Stomach (tissue), 9 donors: ENCODE results near the gene SLC4A7. TPM values are rescaled to one million over a fixed set of nuclear protein-coding genes. Genes with fewer than 3 reads are reported as not detected.

Experiments used
- DNase-seq, 2 donors: peaks; one replicate each; pipeline versions ENCODE4 v3.0.0 to v3.0.0-alpha.2; 2013 to 2019
- H3K27ac ChIP-seq, 5 donors: fragments of 200-600 bp in 4 of 5; sonication (generic) in 4 of 5; one replicate each; pipeline ENCODE4 v1.5.1; 2013 to 2019; ENCODE audit warnings: mild to moderate bottlenecking in 1 of 5, moderate library complexity in 1 of 5
- H3K27me3 ChIP-seq, 3 donors: fragments of 200-600 bp; sonication (generic); one replicate each; pipeline ENCODE4 v1.5.1; 2017 to 2019; ENCODE audit warnings: mixed run types in 1 of 3
- H3K36me3 ChIP-seq, 4 donors: fragments of 200-600 bp; sonication (generic); 1 replicate in 3 of 4; 2 replicates in 1 of 4; pipeline ENCODE4 v1.5.1; 2016 to 2019
- H3K4me1 ChIP-seq, 4 donors: fragments of 200-600 bp; sonication (generic); one replicate each; pipeline ENCODE4 v1.5.1; 2016 to 2019
- H3K4me3 ChIP-seq, 4 donors: fragments of 200-600 bp; sonication (generic) in 3 of 4; one replicate each; pipeline ENCODE4 v1.5.1; 2016 to 2019; ENCODE audit warnings: mild to moderate bottlenecking in 1 of 4
- H3K9me3 ChIP-seq, 4 donors: fragments of 200-600 bp; sonication (generic); one replicate each; pipeline ENCODE4 v1.5.1; 2016 to 2019
- CTCF ChIP-seq, 7 experiments: fragments of 450-650 bp in 4 of 7; fragments of 200-600 bp in 3 of 7; sonication (generic) in 3 of 7; IDR thresholded peaks; one replicate each; pipeline ENCODE4 v1.5.1; 2016 to 2019; ENCODE audit warnings: antibody characterized with exemption in 7 of 7, control low read depth in 2 of 7, mild to moderate bottlenecking in 1 of 7
- EP300 ChIP-seq: sonication (generic); formaldehyde crosslinking; IDR thresholded peaks from one replicate; pipeline ENCODE4 v1.6.1; 2017; ENCODE audit warnings: antibody characterized with exemption
- POLR2A ChIP-seq, 4 donors: fragments of 450-650 bp; IDR thresholded peaks; one replicate each; pipeline ENCODE4 v1.6.1; 2016; ENCODE audit warnings: antibody characterized with exemption in 4 of 4, control low read depth in 2 of 4, mild to moderate bottlenecking in 1 of 4, moderate library complexity in 1 of 4
- POLR2AphosphoS5 ChIP-seq, 3 donors: sonication (generic); formaldehyde crosslinking; IDR thresholded peaks; one replicate each; pipeline ENCODE4 v1.6.1; 2016; ENCODE audit warnings: antibody characterized with exemption in 3 of 3
- WGBS, 5 donors: extraction: QIAGEN DNeasy Blood & Tissue Kit in 3 of 5; methylation state at CpG; one replicate each; pipeline versions ENCODE4 v1.1.5 to v1.1.7; 2013 to 2018; 5-methylcytosine and 5-hydroxymethylcytosine counted together
- intact Hi-C: fragments of 100-400 bp; cut with DNase I; formaldehyde crosslinking; loops from one replicate; pipeline ENCODE4 v1.15.1; 2023; ENCODE audit warnings: low total_unique reads
- polyA plus RNA-seq, 3 donors: library from polyadenylated mRNA; stranded (reverse); fragments of 200-250 nt; gene quantifications; one replicate each; pipeline ENCODE4 v1.2.3, GENCODE V29; 2013
- total RNA-seq, 5 donors: library from RNA; depleted of rRNA; stranded (reverse); fragments of >200 nt; gene quantifications; one replicate each; pipeline versions ENCODE4 v1.1.0 to v1.2.3, GENCODE V29; 2014 to 2016
- donor health status: healthy with polysubstance abuse.
- donor health status: Bipolar disorder and iron deficiency.
- donor health status: healthy.

The SLC4A7 gene
- total and polyA plus RNA-seq, 8 donors = 1.6 to 212 (median 27.7) TPM

- TF ChIP-seq CTCF (IDR thresholded peaks at IDR 0.05) (no peak), POLR2A (IDR thresholded peaks at IDR 0.05) (no peak), EP300 (no peak), POLR2AphosphoS5 (IDR thresholded peaks at IDR 0.05) (no peak)
- peak in 1 of 2 donors; percentile 62 for DNase-seq
Measured at GRCh38 chr3:27345493-27345892, 138.7 kb downstream of the SLC4A7 start.

GRCh38 chr3:27345045-27345444 lies 139.1 kb downstream of the SLC4A7 start:
- DNase-seq = no peak
- 84 to 97% (median 93%) methylated on average over 2 of the region's 2 CpGs for WGBS, 5 donors
- Histone ChIP-seq H3K4me3 (no peak overlapping the region), H3K27ac (no peak overlapping the region), H3K36me3 (no peaks in the 10 kb centered on the region), H3K9me3 (peaks cover 0 to 1% (median 0%) of the 10 kb centered on the region in 4 donors), H3K27me3 (no peaks in the 10 kb centered on the region), H3K4me1 (no peaks in the 10 kb centered on the region)
- no peak for TF ChIP-seq EP300
- TF ChIP-seq POLR2A (IDR thresholded peaks at IDR 0.05) = no peak
- no peak for TF ChIP-seq POLR2AphosphoS5 (IDR thresholded peaks at IDR 0.05)
- TF ChIP-seq CTCF (IDR thresholded peaks at IDR 0.05) = no peak
- intact Hi-C loops = no loop called here

More at GRCh38 chr3:27345493-27345892, 138.7 kb downstream of the SLC4A7 start:
- H3K27me3 ChIP-seq = no peaks in the 10 kb centered on the region
- 36 to 61% (median 37%) methylated on average over 5 of the region's 5 CpGs for WGBS, 5 donors
- intact Hi-C loops = no loop called here
- no peaks in the 10 kb centered on the region for H3K9me3 ChIP-seq
- no peaks in the 10 kb centered on the region for H3K36me3 ChIP-seq
- no peak overlapping the region for H3K27ac ChIP-seq
- H3K4me3 ChIP-seq = no peak overlapping the region
- no peaks in the 10 kb centered on the region for H3K4me1 ChIP-seq

- TF ChIP-seq CTCF (IDR thresholded peaks at IDR 0.05) (no peak), POLR2A (IDR thresholded peaks at IDR 0.05) (no peak), POLR2AphosphoS5 (IDR thresholded peaks at IDR 0.05) (no peak), EP300 (no peak)
- H3K4me3 ChIP-seq = no peak overlapping the region
- H3K36me3 ChIP-seq = no peaks in the 10 kb centered on the region
- H3K27me3 ChIP-seq = no peaks in the 10 kb centered on the region
- no peaks in the 10 kb centered on the region for H3K4me1 ChIP-seq
- H3K9me3 ChIP-seq = peaks cover 0 to 3% (median 0%) of the 10 kb centered on the region in 4 donors
- DNase-seq = no peak
- WGBS, 5 donors = 94 to 98% (median 95%) methylated on average over 3 of the region's 3 CpGs
- no peak overlapping the region for H3K27ac ChIP-seq
- intact Hi-C loops = no loop called here
Measured at GRCh38 chr3:27344192-27344591, 140.0 kb downstream of the SLC4A7 start.

- Histone ChIP-seq H3K4me3 (no peak overlapping the region), H3K4me1 (no peaks in the 10 kb centered on the region), H3K27me3 (no peaks in the 10 kb centered on the region), H3K36me3 (no peaks in the 10 kb centered on the region), H3K9me3 (peaks cover 0 to 3% (median 0%) of the 10 kb centered on the region in 4 donors), H3K27ac (no peak overlapping the region)
- intact Hi-C loops = no loop called here
- TF ChIP-seq EP300 (no peak), POLR2AphosphoS5 (IDR thresholded peaks at IDR 0.05) (no peak), CTCF (IDR thresholded peaks at IDR 0.05) (no peak), POLR2A (IDR thresholded peaks at IDR 0.05) (no peak)
- no peak for DNase-seq
- WGBS, 5 donors = 88 to 100% (median 97%) methylated on average over 1 of the region's 1 CpG
Measured at GRCh38 chr3:27342267-27342666, 141.9 kb downstream of the SLC4A7 start.
